Activated CD4-positive, alpha-beta T cell treated with anti-CD3 and anti-CD28 coated beads, Interleukin-2, Interleukin-4, amounts not matched to agents 100 ng/mL and 50 ng/mL, durations not matched to agents 16 hours and 8 hours (primary cell): ENCODE results near the gene TSPO2.

Experiments
- DNase-seq: peaks from one replicate; pipeline ENCODE4 v3.0.0-alpha.2; 2020; ENCODE audit warnings: low spot score

Gene TSPO2

DNA sequence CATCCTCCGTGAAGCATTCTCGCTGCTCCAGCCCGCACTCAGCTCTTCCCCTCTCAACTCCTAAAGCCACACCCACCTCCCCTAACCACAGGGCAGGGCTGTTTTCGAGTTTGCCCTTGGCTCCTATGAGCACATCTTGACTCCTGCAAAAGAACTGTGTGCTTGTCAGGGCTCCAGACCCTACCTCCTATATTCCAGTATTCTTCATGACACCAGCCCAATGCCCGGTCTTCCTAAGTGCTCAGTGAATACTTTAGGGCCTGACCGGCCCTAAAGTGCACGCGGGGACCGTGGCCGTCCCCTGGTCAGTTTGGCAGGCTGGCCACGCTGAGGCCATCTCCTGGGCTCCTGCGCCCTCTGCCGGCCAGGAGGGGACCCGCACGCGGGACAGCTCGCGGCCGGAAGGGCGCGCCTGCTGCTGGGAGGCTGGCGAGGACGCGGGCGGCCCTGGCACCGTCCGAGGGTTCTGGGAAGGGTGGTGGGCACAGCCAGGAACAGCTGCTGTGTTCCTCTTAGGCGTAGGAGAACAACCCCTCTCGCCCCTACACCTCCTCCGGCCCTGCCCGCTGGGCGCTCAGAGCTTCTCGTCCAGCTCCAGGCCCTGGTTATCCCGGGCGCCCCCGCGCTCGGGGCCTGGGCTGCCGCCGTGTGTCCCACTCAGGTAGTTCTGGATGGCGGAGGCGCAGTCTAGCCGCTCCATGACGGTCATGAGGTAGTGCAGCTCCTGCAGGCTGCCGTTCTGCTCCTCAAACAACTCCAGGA, 14.3 kb upstream of the TSPO2 start:
- DNase-seq = peak; percentile 82

DNA sequence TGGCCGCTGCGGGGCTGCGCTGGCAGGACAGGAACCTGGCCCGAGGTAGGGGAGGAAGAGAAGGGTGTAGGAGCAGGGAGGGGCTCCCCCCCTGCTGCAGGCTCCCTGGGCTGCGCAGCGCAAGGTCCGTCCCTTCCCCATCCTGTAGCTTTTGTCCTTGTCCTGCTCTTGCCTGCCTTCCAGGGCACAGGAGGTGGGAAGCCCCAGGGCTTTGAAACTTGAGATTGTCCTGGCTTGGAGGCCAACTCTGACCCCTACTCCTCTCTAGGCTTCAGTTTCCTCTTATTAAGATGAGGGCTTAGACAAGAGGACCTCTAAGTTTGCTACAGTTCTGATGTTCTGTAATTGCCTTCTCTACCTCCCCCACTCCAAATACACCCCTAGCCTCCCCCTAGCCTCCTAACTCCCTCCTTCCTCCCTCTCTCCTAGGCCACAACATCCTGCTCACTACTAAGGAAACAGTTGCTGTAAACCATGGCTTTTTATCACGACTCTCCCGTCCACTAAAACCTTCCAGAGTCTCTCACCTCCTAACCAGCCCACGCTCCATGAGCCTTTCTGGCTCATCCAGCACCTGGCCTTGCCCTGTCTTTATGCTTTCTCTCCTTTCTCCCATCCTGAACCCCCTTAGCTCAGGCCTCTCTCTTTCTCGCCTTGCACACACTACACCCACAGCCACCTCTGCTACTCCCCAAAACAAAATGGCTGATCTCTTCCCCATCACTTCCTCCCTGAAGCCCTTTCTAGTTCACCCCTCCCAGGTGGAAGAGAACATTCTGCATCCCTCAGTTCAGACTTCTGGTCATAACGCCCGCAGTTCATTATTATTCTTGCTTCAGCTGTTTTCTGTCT, 13.5 kb upstream of the TSPO2 start:
- no peak for DNase-seq

DNA sequence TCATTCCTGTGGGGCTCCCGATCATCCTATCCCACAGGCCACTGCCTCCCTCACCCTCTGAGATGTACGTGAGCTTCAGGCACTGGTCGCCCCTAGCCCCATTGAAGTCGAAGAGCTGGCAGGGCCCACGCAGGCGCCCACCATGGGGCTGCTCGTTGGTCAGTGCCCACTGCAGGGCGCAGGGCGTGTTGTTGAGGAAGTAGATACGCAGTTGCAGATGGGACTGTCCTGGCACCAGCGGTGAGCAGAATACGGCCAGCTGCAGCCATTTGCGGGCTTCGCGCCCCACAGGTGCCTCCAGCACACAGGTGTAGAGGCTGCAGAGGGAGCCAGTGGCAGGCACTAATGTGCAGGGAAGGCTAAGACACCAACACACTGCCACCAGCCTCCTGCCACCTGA, 9.4 kb upstream of the TSPO2 start:
- DNase-seq = no peak

DNA sequence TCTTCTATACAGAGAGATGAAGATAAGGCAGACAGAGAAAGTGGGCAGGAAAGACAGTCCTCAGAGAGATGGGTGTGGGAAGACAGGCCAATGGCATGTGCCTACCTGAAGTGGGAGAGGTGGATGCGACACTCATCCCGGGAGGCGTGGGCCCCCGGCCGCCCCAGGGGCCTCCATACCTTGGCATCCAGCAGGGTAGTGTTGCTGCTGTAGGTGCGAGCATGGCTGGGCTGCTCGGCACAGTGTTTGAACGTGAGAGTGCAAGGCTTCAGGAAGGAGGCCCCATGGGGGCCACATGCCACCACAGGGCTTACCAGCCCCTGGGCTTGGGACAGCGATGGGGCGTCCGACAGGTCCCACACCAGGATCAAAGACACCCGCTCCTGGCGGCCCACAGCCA, 8.5 kb upstream of the TSPO2 start:
- DNase-seq = no peak

DNA sequence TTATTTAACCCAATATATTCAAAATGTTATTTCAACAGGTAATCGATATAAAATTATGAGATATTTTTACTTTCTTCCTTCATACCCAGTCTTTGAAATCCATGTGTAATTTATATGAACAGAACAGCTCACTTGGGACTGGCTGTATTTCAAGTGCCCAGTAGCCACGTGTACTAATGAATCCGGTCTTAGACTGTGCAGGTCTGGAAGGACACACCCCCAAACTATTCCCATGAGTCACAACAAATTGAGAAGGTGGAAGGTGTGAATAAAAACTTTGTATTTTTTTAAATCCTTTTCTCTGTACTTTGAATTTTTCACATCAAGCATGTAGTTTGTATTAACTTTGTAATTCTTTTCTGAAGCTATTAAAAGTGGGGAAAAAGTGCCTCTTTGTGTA, 6.1 kb upstream of the TSPO2 start:
- DNase-seq = no peak

DNA sequence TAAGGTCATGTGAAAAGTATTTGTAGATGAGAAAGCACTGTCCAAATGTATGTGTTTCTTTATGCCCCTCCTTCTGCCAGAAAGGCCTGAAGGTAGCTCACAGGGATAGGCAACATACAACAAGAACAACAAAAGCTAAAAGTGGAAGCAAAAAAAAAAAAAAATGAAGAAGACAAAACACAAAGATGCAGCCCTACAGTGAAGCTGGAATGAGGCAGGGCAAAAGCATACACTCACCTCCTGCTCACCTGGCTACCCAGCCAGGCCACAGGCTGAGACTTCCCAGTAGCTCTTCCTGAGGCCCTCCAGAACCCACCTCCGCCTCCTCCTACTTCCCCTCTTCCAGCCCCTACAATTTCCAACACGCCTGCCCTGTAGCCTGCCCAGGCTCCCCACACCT, 5.7 kb upstream of the TSPO2 start:
- no peak for DNase-seq

DNA sequence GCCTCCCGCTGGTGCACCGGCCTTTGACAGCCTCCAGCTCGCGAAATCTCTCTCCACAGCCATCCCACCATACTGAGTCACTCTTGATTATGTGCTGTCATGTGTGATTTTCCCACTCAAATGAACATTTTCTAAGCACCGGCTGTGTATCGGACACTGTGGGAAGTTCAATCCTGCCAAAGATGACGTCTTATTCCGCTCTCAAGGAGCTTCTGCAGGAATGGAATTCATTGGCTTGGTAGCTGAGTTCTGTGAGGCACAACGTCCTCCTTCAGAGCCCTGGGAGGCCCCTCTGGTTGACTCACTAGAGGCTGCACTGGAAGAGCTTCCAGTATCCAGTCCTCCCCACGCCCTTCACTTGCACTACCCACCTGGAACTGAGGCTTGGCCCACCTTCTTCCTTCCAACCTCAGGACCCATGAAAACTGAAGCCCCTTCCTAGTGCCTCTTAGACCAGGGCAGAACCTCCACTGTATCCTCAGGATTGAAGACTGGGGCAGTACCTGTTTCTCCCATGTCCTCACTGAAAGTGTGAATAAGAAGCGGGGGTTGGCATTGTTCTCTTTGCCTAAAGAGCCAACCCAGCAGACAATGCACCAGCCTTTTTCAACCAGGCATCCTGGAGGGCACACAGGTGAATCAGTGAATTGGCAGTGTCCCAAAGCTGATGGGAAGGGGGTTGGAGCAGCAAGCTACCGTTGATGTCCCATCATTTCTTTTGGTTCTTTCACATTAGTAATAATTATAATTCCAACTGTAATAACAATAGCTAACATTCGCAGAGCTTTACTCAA, 5.0 kb upstream of the TSPO2 start:
- no peak for DNase-seq

DNA sequence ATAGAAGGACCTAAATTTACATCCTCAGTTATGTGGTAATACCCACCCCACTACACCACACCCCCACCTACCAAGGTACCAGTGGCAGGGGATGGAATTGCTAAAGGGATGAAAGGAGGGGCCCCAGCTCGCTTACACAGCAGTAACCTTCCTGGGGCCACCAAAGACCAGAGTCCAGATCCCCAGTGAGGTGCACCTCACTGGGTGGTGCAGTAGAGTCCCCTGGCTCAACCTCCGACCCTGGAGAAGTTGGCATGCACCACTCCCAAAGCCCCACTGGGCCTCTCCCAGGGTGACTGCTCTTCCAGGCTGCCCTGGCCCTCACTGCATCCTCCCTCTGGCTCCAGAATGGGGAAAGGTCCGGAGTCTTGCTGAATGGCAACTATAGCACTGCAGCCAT, 4.1 kb upstream of the TSPO2 start:
- no peak for DNase-seq

DNA sequence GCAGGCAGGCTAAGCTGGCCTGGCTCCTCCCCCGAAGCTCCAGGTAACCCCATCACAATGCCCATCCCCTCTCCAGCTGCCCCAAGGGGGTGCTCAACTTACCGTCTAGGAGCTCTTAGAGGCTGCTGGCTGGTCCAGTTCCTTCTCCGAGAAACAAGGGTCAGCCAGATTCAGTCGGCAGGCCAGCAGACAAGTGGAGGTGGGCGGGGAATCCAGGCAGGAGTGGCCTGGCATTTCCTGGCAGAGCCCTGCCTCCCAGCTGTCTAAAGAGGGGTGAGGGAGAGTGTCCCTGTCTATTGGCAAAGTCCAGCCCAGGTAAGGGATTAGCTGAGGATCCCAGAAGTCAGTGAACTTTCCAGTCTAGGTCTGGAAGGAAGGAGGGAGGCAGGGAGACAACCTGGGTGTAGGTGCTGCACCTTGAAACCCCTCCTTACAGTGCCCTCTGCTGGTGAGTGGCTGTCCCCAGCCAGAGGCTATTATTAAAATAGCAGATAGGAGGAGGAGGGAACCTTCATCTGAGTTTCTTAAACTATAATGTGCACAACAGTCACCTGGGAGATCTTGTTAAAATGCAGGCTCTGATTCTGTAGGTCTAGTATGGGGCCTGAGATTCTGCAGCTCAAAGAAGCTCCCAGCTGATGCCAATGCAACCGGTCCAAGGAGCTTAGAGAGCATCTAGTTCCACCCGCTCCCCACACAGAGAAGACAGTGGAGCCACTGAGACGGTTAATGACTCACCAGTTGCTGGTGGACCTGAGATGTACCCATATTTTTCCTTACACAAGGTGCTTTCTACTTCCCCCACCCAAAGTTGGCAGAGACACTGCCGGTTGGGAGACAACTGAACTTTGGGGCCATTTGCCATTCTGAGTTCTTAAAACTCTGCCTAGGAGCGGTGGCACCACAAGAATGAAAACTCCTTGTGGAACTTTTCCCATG, 2.9 kb upstream of the TSPO2 start, which contains the start of gene UNC5CL:
Gene UNC5CL, minus strand, starts transcription at position 162 of the 939 bp plus-strand sequence. CDS start 4,147 bp downstream, outside the sequence.
- peak; percentile 54 for DNase-seq

DNA sequence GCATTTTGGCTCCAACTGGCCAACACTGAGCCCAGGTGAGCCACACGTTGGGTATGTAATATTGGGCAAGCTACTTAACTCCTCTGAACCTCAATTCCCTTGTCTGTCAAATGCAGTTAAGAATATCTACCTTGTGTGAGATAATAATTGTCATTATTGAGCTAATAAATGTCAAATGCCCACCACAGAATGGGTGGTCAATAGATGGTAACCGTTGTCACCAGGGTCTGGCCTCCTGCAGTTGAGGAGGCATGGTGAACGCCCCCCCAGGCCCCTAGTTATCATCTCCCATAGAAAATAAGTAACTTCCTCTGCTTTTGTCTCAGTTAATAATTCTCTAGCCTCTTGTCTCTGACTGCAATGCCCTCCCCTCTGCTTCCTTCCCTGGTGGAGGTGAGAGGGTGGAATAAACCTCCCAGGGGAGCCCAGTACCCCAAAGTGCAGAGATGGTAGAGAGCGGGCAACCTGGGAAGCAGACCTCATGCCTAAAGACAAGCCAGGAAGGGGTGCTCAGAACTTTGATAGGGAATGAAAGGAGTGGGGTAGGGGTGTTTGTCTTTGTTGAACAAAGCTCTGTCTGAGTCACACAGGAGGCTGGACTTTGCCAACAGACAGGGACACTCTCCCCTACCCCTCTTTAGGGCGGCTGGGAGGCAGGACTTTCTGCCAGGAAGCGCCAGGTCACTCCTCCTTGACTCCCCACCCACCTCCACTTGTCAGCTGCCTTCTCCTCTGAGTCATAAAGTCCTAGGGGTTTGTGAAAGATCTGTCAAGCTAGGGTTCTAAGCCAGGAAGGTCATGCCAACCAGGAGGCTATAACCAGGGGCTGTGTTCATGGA, 1.9 kb upstream of the TSPO2 start:
- DNase-seq = peak; percentile 29

DNA sequence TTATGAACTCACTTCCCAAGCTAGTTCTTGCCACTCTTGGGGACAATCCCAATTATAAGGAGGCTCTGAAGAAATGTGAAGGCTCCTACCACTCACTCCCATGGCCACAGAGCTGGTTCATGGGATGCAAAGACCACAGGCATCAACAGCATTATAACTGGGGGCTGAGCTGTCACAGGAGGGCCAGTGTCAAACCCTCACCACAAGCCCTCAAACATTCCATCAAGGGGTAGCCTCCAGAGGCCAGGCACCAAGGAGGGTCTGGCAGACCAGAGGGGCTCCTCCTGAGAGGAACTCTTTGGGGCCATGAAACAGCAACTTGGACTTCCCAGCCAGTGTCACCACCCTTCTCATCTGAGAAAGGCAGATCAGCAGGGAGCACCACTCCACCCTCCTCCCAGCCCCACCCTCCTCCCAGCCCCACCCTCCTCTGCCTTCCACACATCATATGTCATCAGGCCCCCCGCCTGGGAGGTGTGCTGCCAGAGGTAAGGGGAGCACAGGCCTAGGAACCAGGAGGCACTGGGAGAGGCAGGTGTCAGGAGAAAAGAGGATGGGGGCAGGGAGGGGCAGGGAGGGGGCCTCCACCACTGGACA, 1.2 kb upstream of the TSPO2 start:
- no peak for DNase-seq

DNA sequence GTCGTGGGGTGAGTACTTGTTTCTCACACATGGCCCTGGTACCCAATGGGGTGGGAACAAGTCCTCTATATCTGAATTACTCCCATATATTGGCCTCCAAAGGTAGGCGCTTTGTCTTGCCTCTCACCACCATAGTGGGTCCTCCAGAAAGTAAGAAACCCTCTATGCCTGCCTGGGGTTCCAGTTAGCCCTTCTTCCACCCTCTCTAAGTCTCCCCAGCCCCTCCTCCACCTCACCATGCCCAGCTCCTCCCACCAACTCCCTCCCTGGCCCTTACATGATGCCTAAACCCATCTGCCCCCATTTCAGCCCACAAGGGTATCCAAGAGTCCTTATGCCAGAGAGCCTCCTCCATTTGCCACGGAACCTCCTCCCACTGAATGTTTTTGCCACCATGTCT, 884 bp downstream of the TSPO2 start:
- no peak for DNase-seq

DNA sequence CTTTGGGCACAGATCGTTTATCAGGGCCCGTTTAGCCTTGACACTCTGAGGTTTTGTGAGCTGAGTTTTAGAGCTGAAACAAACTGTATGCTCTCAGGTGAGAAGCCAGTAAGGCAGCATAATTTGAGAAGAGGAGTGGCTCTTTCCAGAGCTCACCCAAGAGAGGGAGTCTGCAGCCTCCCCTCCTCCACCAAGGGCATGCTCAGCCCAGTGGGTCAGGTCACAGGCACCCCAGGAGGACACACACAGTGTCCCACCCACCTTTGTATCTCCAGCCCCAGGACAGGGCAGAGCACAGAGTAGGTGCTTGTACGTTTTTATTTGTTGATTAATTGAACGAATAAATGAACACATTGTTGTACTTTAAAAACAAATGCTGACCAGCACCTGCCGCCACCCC, 3.4 kb downstream of the TSPO2 start:
- DNase-seq = no peak

DNA sequence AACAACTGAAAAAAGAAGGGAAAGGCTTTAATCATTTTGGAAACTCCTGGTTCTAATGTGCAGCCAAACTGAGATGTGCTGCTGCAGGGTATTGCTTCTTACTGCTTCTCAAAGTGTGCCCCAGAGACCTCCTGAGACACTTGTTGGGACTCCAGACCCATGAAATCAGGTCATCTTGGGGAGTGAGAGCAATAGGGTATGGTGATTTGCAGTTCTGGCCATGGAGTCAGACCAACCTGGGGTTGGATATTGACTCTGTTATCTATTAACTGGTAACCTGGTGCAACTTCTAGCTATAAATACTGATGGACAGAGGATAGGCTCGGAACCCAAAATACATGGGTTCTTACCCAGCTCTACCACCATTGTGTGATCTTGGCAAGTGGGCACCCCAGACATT, 3.8 kb downstream of the TSPO2 start:
- no peak for DNase-seq

DNA sequence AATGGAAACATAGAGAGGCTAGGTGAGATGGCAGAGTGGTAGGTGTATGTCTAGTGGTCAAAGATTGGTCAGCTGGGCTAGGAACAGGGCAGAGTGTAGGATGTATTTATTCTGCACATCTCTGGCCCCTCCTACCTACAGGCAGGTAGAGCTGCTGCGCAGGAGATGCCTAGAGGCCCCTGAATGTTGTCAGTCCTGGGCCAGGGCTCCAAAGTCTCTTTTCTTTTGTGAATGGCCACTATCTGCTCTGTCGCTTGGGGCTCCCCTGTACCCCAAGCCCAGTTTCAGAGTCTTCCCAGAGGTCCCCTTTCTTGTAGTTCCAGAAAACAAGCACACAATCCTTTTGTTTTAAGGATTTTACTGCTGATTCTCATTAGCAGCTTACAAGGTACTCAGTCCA, 5.0 kb downstream of the TSPO2 start:
- DNase-seq = no peak

DNA sequence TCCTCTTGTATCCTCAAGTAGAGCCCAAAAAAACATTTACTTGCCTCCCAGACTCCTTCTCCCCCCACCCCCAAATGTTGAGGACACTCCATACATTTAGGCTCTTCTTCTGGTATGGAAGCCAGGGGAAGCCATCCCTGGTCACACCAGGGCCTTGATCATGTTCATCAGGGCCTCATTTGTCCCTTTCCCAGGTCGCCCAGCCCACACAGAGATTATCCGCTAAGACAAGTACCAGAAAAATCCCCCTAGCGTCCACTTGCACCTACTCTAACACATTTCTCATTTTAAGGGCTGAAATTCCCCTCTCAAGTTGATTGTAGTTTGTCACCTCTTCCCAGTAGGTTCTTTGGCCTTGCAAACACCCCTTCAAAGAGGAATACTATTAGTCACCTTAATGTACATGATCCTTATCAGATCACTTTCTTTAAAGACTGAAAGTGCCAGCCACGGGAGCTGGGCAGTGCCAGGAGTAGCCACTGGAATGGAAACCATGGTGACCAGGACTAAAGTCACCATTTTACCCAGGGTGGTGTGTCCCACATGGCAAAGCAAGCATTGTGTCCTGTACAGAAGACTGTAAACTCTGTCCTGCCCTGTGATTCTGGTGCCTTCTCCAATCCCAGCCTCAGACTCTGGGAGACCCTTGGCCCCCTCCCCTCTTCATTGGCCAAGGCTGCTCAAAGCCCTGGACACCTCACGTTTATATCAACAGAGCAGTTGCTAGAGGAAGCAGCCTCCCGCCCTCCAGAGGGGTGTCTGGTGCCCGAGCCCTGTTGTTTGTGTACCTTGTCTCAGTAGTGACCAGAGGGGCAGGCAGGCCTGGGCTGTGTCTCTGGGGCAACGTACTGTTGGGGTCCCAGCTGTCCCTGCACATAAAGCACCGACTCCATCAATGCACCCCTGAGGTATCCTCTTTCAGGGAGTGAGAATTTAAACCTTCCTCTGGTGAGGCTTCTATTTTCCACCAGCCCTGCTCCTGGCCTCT, 5.8 kb downstream of the TSPO2 start:
- DNase-seq = no peak

DNA sequence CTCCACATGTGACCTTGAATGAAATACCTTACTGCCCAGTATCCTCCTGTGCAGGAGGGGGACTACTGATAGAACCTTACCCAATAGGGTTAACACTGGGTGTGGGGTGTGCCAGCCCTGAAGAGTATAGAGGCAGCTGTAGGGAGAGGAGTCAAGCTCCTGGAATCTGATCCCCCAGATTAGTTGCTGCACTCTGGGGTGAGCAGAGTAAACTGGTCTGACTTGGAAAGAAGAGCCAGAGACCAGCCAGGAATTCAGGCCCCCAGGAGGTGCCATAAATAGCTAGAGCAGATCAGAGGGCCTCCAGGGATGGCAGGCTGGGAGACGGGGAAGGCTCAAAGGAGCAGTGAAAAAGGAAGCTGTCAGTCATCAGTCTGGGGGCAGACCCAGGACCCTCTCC, 7.3 kb downstream of the TSPO2 start:
- DNase-seq = no peak

DNA sequence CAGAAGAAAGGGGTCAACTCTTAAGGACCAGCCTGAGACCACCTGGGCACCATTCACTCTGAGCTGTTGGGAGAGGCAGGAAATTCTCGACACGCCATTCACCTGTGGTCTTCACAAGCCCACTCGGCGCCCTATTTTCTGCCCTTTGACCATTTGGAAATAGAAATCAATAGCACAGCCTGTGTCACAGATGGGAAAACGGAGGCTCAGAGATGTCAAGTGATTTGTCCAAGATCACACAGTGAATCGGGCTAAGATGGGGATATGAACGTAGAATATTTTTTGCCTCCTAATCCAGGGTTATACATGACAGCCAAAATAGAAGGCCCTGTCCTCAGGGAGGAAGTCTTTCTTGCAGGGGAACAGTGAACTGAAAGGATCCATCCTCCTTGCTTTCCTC, 7.7 kb downstream of the TSPO2 start:
- no peak for DNase-seq

DNA sequence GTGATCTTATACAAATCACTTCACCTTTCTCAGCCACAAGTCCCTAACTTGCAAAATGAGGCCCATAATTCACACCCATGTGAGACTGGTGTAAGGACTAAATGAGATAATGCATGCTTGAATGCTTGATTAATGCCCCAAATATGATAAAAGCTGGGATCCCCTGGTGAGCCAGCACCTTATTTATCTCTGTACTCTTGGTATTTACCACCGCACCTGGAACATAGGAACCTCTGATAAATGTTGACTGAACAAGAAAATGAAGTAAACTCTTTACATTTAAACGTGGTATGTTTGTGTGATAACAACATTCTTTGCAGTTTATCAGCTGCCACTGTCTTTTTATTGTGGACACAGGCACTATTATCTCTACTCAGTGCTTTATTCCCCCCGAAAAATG, 8.3 kb downstream of the TSPO2 start:
- DNase-seq = no peak
